GM21528 (cell line): ENCODE results near the gene KIF20B.
"Not testable (repeated sequence)": the region's sequence is repeated elsewhere in the genome, so short reads cannot be mapped to it uniquely, and the experiment has no call there.

Source experiments
- ATAC-seq: cut with Tn5 transposase; IDR thresholded peaks from one replicate; pipeline ENCODE4 v1.9.1; 2021; ENCODE audit warnings: mild to moderate bottlenecking, moderate library complexity; ENCODE audit not compliant: unreplicated experiment, low FRiP score

The KIF20B gene

DNA sequence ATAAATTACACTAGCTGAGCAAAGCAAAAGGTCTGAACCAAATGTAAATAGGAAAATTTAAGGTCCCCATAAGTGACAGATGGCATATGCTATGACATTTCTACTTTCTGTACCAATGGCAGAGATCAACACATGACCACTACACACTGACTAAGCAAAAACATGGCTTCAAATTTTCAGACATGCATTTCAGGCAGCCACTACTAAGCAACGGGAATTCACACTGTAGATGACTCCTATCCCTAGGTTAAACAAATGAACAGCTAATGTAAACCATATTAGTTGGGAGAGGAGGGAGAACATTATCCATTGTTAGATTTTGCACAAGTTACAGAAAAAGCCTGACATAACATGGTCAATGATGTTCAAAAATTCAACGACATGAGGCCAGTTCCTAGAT is 11.4 kb upstream of the KIF20B start:
- ATAC-seq: no peak

DNA sequence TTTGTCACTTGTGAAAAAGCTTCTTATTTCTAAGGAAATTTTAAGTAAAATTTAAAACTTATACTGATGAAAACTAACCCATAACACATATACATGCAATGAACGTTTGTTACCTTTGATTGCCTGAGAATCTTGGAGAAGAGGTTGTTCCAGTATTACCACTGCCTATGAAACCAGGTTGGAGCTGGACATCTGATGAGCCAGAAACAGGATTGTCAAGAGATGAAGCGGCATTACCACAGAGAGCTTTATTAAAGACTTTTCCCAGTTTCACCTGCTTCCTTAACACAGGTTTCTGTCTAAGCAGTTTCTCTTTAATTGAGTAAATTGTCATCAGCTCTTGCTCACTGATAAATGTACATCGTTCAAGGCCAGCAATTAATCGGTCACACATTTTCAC is 9.0 kb upstream of the KIF20B start:
- no peak for ATAC-seq

- ATAC-seq: no peak
Observed at GRCh38 chr10:89693176-89693575, 8.2 kb upstream of the KIF20B start.

DNA sequence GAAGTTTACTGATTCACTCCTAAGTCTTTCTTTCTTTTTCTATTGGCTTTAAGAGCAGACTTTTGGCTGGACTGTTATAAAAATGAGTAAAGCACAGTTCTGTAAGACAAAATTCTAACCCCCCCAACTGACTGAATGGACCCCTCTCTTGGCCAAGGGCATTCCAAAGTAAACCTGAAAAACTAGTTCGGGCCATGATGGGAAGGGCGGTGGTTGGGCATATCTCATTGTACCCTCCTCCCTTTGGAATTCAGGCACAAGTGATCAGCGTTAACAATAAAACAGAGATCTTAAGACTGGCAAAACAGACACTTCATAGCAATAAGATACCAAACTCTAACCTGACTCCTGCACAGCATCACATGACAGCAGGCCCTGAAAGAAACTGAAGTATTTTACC is 6.1 kb upstream of the KIF20B start:
- ATAC-seq: no peak

DNA sequence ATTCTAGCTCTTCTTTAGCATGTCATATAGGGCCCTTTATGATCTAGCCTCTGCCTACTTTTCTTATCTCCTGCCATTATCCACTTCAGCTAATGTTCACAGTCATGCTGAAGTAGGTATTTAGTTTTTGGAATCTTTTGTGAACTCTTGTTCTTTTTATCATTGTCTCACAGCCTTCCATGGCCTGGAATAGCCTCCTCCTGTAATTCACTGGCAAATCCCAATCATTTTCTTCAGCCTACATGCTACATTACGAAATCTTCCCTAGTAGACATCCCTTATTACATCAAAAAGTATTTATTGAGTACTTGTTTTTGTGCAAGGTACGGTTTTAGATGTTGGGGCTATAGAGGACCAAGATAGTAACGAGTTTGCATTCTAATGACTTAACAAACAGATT is 3.4 kb upstream of the KIF20B start:
- no peak for ATAC-seq

GRCh38 chr10:89699581-89700064 is 1.8 kb upstream of the KIF20B start:
- no peak for ATAC-seq

GRCh38 chr10:89700923-89701241 is 508 bp upstream of the KIF20B start:
- ATAC-seq: no peak

DNA sequence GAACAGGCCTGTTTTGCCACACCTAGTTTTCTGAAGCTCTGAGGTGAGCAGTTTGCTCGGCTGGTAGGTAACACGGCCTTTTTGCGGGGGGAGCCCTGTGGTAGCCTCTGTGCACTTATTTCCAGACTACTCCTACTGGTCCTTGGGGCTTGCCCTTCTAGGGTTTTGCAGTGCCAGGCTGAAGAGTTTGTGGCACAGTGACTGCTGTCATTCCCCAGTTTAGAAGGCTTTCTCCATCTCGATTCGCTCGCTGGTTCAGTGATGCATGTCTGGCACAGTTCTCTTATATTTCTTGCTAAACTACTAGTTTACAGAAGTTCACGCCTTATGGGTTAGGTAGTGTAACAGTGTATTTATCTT is 711 bp downstream of the KIF20B start:
- ATAC-seq: no peak

GRCh38 chr10:89705466-89705865 is 4.1 kb downstream of the KIF20B start:
- no peak for ATAC-seq

DNA sequence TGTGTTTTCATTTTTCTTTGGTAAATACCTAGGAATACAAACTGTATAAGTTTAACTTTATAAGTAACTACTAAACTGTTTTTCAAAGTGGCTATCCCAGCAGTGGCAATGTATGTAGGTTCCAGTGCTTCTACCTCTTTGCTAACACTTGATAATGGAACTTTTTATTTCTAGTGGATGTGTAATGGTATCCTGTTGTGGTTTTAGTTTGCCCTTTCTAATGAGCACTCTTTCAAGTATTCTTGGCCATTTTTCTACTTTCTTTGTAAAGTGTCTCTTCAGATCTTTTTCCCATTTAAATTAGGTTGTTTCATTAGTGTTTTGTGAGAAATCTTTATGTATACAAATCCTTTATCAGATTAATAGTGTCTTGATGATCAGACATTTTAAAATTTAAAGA is 4.6 kb downstream of the KIF20B start:
- ATAC-seq: no peak

DNA sequence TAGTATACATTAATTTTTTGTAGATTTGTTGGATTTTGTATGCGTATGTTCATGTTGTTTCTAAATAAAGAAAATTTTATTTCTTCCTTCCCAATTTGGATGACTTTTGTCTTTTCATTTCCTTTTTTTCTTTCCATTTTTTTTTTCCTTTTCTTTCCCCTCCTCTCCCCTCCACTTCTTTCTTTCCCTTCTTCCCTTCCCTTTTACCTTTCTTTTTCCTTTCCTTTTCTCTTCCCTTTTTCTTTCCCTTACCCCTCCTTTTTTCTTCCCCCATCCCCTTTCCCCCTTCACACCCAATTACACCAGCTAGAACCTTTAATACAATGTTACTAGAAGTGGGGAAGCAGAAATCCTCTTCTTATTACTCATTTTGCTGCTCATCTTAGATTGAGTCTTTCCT is 6.0 kb downstream of the KIF20B start:
- no peak for ATAC-seq

DNA sequence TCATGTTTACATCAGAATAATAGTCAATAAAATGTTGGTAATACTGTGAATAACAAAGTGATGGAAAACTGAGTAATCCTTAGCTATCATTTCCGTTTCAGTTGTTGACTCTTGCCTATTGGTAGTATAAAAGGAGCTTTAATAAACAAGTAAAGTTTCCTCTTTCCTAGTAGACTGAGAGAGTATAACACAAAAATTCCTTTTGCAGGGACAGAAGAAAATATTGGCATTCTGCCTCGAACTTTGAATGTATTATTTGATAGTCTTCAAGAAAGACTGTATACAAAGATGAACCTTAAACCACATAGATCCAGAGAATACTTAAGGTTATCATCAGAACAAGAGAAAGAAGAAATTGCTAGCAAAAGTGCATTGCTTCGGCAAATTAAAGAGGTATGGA is 9.4 kb downstream of the KIF20B start:
- no peak for ATAC-seq

- no peak for ATAC-seq
Observed at GRCh38 chr10:89734616-89735015, 33.2 kb downstream of the KIF20B start.

GRCh38 chr10:89738551-89739209 is 37.3 kb downstream of the KIF20B start:
- peak; percentile 95 for ATAC-seq

DNA sequence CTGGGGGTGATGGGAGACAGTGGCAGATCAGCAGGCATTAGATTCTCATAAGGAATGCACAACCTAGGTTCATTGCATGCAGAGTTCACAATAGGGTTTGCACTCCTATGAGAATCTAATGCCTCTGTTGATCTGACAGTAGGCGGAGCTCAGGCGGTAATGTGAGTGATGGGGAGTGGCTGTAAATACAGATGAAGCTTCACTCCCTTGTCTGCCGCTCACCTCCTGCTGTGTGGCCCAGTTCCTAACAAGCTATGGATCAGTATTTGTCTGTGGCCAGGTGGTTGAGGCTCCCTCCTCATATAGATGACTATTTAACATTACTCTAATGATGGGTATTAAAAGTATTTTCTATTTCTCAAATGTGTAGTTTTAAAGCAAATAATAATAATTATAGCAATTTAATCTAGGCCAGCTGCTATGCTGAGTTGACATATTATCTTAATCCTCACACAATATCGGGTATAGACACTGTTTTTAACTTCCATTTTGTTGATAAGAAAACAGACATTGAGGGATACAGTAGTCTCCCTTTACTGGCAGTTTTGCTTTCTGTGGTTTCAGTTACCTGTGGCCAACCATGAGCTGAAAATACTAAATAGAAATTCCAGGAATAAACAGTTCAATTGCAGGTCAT is 39.9 kb downstream of the KIF20B start:
- no peak for ATAC-seq

DNA sequence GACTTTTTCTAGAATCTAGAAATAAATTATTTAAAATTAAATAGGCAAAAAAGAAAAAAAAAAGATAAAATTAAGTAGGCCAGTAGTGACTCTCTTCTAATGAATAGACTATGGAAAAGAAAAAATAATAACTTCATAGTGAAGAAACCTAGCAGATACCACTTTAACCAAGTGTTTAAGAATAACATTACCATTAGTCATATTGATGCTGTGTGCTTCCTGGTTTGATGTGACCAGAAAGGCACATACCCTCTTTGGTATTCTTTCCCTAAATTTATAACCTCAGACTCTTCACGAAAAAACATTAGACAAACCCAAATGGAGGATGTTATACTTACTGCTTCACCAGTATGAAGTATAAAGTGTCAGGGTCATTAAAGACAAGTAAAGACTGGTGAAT is 42.6 kb downstream of the KIF20B start:
- ATAC-seq: no peak

DNA sequence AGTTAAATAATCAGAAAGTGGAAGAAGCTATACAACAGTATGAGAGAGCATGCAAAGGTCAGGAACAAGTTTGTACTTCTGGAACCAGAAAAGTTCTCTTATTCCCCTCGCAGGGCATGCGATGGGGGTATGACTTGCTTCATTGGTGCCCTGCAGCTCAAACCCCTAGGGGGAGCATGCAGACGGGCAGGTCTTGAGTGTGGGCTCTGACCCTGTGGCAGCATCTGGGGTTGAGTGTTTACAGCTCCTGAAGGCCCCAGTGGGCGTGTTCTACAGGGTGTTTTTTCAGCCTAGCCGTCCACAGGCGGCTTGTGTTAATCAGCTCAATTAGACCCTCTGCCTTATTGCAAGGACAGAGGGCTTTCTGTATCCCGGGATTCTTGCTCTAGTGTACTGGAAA is 44.5 kb downstream of the KIF20B start:
- no peak for ATAC-seq

GRCh38 chr10:89750441-89750840 is 49.1 kb downstream of the KIF20B start:
- no peak for ATAC-seq

DNA sequence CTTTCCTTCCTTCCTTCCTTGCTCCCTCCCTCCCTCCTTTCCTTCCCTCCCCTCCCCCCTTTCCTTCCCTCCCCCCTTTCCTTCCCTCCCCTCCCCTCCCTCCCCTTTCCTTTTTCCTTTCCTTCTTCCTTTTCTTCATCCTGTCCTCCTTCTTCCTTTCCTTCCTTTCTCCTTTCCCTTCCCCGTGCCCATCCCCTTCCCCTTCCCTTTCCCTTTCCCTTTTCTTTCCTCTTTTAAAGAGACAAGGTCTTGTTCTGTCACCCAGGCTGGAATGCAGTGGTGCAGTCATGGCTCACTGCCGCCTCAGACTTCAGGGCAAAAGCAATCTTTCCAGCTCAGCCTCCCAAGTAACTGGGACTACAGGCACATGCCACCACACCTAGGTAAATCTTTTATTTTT is 54.0 kb downstream of the KIF20B start:
- ATAC-seq: no peak

DNA sequence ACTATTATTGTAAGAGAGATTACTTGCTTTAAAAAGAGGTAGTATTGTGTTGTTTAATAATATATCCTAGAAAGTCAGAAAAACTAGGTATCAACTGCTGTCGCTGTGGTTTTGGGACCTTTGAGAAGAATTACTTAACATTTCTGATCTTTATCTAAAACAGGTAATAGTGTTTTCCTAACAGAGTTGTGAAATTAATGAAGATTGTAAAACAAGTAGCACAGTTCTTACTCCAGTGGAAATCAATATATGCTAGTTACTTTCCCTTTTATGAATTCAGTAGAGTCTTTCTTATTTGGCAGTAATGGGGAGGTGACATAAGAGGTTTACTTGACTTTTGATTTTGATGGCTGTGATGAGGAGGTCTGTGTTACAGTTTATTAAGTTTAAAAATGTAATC is 58.1 kb downstream of the KIF20B start:
- ATAC-seq: no peak

GRCh38 chr10:89763671-89764070 is 62.3 kb downstream of the KIF20B start:
- not testable (repeated sequence) for ATAC-seq

DNA sequence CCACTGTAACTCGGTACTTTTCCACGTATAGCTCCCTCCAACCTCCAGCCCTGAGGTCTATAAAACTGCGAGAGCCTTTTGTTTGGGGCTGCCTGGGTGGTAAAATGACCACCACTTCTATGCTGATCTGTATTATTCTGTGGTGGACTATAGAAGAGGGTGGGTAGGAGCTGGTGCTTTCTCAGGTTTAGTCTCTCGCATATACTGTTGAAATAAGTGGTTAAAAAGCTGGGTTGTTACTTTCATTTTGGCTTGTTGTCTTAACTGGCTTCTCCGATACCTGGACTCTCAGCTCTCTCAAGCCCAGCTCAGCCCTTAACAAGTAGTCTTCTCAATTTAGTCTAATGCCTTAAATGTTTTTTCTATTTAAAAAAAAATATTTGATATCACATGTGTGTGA is 70.3 kb downstream of the KIF20B start:
- ATAC-seq: no peak

DNA sequence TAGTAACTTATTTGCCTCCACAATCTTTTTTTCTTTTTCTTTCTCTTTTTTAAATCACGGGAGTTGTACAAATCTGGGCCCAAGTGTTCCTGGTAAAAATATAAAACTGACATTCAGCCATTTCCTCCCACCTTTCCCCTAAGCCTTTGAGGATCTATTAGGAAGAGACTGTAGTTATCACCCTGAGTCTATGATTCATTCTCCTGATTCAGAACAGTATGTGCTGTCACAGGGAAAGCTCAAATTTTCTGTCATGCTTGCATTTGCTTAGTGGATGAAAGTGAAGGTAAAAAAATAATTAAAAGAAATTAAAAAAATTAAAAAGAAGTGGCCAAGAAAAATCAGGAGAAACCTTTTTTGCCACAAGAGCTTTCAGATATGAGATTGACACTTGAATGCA is 71.7 kb downstream of the KIF20B start:
- ATAC-seq: no peak
